Testis (tissue), 3 donors: Measurements from ENCODE around the gene HTR5A. TPM values are rescaled to one million over a fixed set of nuclear protein-coding genes. Genes with fewer than 3 reads are reported as not detected.

ENCODE experiments used
- DNase-seq: peaks from one replicate; pipeline ENCODE4 v3.0.0-alpha.2; 2019
- H3K27ac ChIP-seq, 2 donors: fragments of 200-600 bp; sonication (generic); one replicate each; pipeline ENCODE4 v1.5.1; 2019
- H3K27me3 ChIP-seq: fragments of 200-600 bp; sonication (generic); one replicate; pipeline ENCODE4 v1.5.1; 2019
- H3K36me3 ChIP-seq: fragments of 200-600 bp; sonication (generic); one replicate; pipeline ENCODE4 v1.5.1; 2017; ENCODE audit warnings: low read depth; ENCODE audit errors: missing control alignments
- H3K4me1 ChIP-seq: fragments of 200-600 bp; sonication (generic); one replicate; pipeline ENCODE4 v1.5.1; 2019
- H3K4me3 ChIP-seq, 2 donors: fragments of 200-600 bp; sonication (generic); one replicate each; pipeline ENCODE4 v1.5.1; 2017 to 2019
- H3K9me3 ChIP-seq: fragments of 200-600 bp; sonication (generic); one replicate; pipeline ENCODE4 v1.5.1; 2017
- POLR2A ChIP-seq: fragments of 450-650 bp; IDR thresholded peaks from one replicate; pipeline ENCODE4 v1.6.1; 2017; ENCODE audit warnings: antibody characterized with exemption, mild to moderate bottlenecking, moderate library complexity
- WGBS, 2 donors: methylation state at CpG; one replicate each; pipeline ENCODE4 v1.1.5; 2018; 5-methylcytosine and 5-hydroxymethylcytosine counted together
- intact Hi-C: fragments of 100-400 bp; cut with DNase I; formaldehyde crosslinking; loops from one replicate; pipeline ENCODE4 v1.15.1; 2023; ENCODE audit warnings: low total_unique reads
- polyA plus RNA-seq: library from polyadenylated mRNA; stranded (reverse); fragments of 350-450 nt; fragmentation: Illumina TruSeq; extraction: RNeasy Lipid Tissue Mini Kit (QIAGEN cat#74804); gene quantifications from one replicate; pipeline ENCODE4 v1.2.3, GENCODE V29; 2014; ENCODE audit warnings: low read depth, low replicate concordance; ENCODE audit not compliant: insufficient read depth
- total RNA-seq, 2 donors: library from RNA; depleted of rRNA; stranded (reverse); fragments of >200 nt; gene quantifications; one replicate each; pipeline ENCODE4 v1.2.3, GENCODE V29; 2016
- TF ChIP-seq, protein P1 (sequence below), 3 experiments: fragments of 450-650 bp in 2 of 3; fragments of 200-600 bp in 1 of 3; sonication (generic) in 1 of 3; IDR thresholded peaks; one replicate each; pipeline ENCODE4 v1.5.1; 2016 to 2019; ENCODE audit warnings: antibody characterized with exemption in 3 of 3, mild to moderate bottlenecking in 2 of 3, moderate library complexity in 1 of 3

Gene HTR5A
- total and polyA plus RNA-seq, 3 donors from 2014 or later, result 0.87 to 2.8 (median 0.93) TPM

DNA sequence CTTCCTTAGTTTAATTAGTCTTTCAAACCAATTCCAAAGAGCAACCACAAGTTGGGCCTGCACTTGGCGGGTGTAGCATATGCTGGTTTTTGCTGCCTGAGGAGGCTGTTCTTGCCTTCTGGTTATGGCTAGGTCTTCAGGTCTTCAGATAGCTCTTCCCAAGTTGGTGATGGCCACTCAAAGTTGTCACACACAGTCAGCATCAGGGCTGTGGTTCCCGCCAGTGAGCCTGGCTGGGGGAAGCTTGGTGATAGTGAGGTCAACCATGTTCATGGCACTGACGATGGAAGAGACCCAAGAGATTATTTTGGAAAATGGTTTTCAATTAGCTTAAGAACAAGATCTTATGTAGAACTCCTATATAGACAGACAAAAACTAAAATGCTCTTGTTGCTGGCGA is 18.8 kb upstream of the HTR5A start:
- 84 to 90% methylated on average over 4 of the region's 4 CpGs for WGBS, 2 donors
- H3K4me3 ChIP-seq, result no peak overlapping the region
- H3K4me1 ChIP-seq, result no peaks in the 10 kb centered on the region
- intact Hi-C loops, result no loop called here
- no peaks in the 10 kb centered on the region for H3K9me3 ChIP-seq
- TF ChIP-seq POLR2A, result no peak
- TF ChIP-seq, protein P1, sequence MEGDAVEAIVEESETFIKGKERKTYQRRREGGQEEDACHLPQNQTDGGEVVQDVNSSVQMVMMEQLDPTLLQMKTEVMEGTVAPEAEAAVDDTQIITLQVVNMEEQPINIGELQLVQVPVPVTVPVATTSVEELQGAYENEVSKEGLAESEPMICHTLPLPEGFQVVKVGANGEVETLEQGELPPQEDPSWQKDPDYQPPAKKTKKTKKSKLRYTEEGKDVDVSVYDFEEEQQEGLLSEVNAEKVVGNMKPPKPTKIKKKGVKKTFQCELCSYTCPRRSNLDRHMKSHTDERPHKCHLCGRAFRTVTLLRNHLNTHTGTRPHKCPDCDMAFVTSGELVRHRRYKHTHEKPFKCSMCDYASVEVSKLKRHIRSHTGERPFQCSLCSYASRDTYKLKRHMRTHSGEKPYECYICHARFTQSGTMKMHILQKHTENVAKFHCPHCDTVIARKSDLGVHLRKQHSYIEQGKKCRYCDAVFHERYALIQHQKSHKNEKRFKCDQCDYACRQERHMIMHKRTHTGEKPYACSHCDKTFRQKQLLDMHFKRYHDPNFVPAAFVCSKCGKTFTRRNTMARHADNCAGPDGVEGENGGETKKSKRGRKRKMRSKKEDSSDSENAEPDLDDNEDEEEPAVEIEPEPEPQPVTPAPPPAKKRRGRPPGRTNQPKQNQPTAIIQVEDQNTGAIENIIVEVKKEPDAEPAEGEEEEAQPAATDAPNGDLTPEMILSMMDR (IDR thresholded peaks at IDR 0.05), result no peak
- no peaks in the 10 kb centered on the region for H3K36me3 ChIP-seq
- no peak for DNase-seq
- H3K27ac ChIP-seq, result no peak overlapping the region
- no peaks in the 10 kb centered on the region for H3K27me3 ChIP-seq

DNA sequence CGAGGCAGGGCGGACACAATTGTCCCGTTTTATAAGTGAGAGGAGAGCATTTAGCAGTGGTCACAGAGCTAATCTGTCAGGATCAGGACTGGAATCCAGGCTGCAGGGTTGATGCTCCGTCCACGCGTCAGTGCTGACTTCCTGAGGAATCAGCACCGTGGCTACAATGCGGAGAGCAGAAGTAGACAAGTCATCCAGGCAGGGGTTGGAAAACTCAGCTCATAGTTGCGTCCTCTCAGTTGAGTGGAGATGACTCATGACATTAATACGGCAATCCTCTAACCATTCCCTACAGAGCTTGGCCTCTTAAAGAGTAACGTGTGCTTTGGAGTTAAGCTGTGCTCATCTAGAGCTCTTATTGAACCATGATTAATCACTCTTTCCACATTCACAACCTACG is 17.1 kb upstream of the HTR5A start:
- Histone ChIP-seq H3K27ac (no peak overlapping the region), H3K4me1 (no peaks in the 10 kb centered on the region), H3K36me3 (no peaks in the 10 kb centered on the region), H3K27me3 (no peaks in the 10 kb centered on the region), H3K4me3 (no peak overlapping the region), H3K9me3 (no peaks in the 10 kb centered on the region)
- intact Hi-C loops, result no loop called here
- TF ChIP-seq POLR2A, result no peak
- TF ChIP-seq, protein P1 (IDR thresholded peaks at IDR 0.05), result no peak
- 83 to 85% methylated on average over 11 to 12 of the region's 12 CpGs for WGBS, 2 donors
- no peak for DNase-seq

DNA sequence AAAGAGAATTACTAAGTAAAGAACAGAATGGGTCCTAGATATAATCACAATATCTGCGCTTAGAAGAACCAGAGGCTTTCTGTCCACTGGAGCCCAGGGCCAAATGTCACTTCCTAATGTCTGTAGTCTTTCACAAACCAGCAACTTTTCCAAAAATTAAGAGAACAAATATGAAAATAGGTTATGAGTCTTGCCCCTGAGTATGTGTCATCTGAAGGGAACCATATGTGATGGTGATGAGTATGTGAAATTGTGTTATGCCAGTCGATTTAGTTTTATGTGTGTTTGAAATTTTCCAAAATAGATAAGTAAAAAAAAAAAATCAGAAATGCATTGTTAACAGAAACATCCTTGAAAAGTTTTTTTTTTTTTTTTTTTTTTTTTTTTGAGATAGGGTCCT is 15.4 kb upstream of the HTR5A start:
- H3K36me3 ChIP-seq, result no peaks in the 10 kb centered on the region
- TF ChIP-seq, protein P1 (IDR thresholded peaks at IDR 0.05), result no peak
- TF ChIP-seq POLR2A, result no peak
- no peak overlapping the region for H3K27ac ChIP-seq
- no peak overlapping the region for H3K4me3 ChIP-seq
- intact Hi-C loops, result no loop called here
- H3K9me3 ChIP-seq, result no peaks in the 10 kb centered on the region
- H3K4me1 ChIP-seq, result no peaks in the 10 kb centered on the region
- 64 to 93% methylated on average over 2 of the region's 2 CpGs for WGBS, 2 donors
- no peak for DNase-seq
- H3K27me3 ChIP-seq, result no peaks in the 10 kb centered on the region

DNA sequence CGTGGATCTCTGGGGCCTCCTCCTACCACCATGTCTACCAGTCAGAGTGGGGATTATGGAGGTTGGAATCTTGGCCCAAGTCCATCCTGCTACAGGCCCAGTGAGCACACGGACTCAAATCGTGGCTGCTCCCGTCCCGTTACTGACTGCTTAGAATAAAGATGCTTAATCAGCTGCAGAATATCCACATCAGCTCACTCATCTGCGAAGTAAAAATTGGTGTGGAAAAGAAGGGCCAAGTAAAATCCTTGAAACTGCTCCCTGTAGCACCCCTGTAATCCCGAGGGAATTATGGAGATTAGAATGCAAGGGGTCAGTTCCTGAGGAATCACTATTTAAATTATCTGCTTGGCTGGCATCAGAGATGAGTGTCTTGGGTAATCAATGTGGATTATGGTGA is 13.0 kb upstream of the HTR5A start:
- TF ChIP-seq, protein P1 (IDR thresholded peaks at IDR 0.05), result no peak
- no peak for TF ChIP-seq POLR2A
- 62 to 81% methylated on average over 7 of the region's 7 CpGs for WGBS, 2 donors
- H3K36me3 ChIP-seq, result no peaks in the 10 kb centered on the region
- no peak for DNase-seq
- H3K4me1 ChIP-seq, result no peaks in the 10 kb centered on the region
- H3K9me3 ChIP-seq, result no peaks in the 10 kb centered on the region
- intact Hi-C loops, result no loop called here
- no peak overlapping the region for H3K27ac ChIP-seq
- no peak overlapping the region for H3K4me3 ChIP-seq
- H3K27me3 ChIP-seq, result no peaks in the 10 kb centered on the region

DNA sequence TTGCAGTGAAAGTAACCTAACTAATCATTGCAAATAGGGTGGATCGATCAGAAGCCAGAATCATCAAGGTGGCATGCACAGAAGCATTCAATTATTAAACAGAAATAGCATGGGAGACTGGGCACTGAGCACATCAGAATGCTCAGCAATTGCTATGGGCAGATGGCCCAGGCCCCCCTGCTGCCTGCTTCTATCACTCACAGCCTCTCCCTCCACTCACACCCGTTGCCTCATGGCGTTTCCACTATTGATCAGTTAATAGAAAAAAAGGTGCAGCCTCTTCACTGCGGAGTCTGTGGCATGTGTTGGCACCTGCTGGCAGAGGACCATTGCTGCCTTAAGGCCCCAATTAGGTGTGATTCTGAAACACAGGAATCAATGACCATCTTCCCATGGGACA is 11.2 kb upstream of the HTR5A start:
- H3K36me3 ChIP-seq, result no peaks in the 10 kb centered on the region
- no peaks in the 10 kb centered on the region for H3K9me3 ChIP-seq
- TF ChIP-seq, protein P1 (IDR thresholded peaks at IDR 0.05), result no peak
- TF ChIP-seq POLR2A, result no peak
- no peak overlapping the region for H3K4me3 ChIP-seq
- DNase-seq, result no peak
- no peaks in the 10 kb centered on the region for H3K27me3 ChIP-seq
- intact Hi-C loops, result no loop called here
- WGBS, 2 donors, result 80 to 88% methylated on average over 4 of the region's 4 CpGs
- H3K4me1 ChIP-seq, result no peaks in the 10 kb centered on the region
- H3K27ac ChIP-seq, result no peak overlapping the region
